Mesothelial cell of epicardium (in vitro differentiated cells): ENCODE data around the gene LRIG2. TPM values are rescaled to one million over a fixed set of nuclear protein-coding genes. Genes with fewer than 3 reads are reported as not detected.

ENCODE experiments used
- DNase-seq, 2 experiments: peaks; one replicate each; pipeline ENCODE4 v3.0.0; 2021; ENCODE audit warnings: low spot score in 2 of 2; ENCODE audit not compliant: unreplicated experiment in 2 of 2
- H3K27ac Mint-ChIP-seq: 2 replicates; pipeline ENCODE4 v1.8.0; 2021; ENCODE audit warnings: mixed read lengths
- H3K27me3 Mint-ChIP-seq: 2 replicates; pipeline ENCODE4 v1.8.0; 2021; ENCODE audit warnings: low read depth, mixed read lengths
- H3K36me3 Mint-ChIP-seq: 2 replicates; pipeline ENCODE4 v1.8.0; 2021; ENCODE audit warnings: mixed read lengths
- H3K4me1 Mint-ChIP-seq: 2 replicates; pipeline ENCODE4 v1.8.0; 2021; ENCODE audit warnings: mixed read lengths
- H3K4me3 Mint-ChIP-seq: 2 replicates; pipeline ENCODE4 v1.8.0; 2021; ENCODE audit warnings: mild to moderate bottlenecking, moderate library complexity, mixed read lengths
- H3K9me3 Mint-ChIP-seq: 2 replicates; pipeline ENCODE4 v1.8.0; 2021; ENCODE audit warnings: mixed read lengths
- CTCF ChIP-seq: fragments of 200-600 bp; sonication (generic); IDR thresholded peaks from one replicate; pipeline ENCODE4 v1.5.0; 2021; ENCODE audit warnings: antibody characterized with exemption; ENCODE audit not compliant: unreplicated experiment
- total RNA-seq: library from RNA; stranded (reverse); gene quantifications from 3 replicates; pipeline ENCODE4 v1.2.1, GENCODE V29; 2021

LRIG2 gene
- total RNA-seq, 1 donor from 2014 or later = 31.0 TPM

- Mint-ChIP-seq H3K36me3 (no peaks in the 10 kb centered on the region), H3K4me1 (peaks cover 13% of the 10 kb centered on the region), H3K4me3 (no peak overlapping the region), H3K27me3 (no peaks in the 10 kb centered on the region), H3K9me3 (no peaks in the 10 kb centered on the region), H3K27ac (no peak overlapping the region)
- no peak for TF ChIP-seq CTCF
- no peak for DNase-seq
These were observed 37.9 kb upstream of the LRIG2 start for GRCh38 chr1:113035086-113035485.

- no peaks in the 10 kb centered on the region for H3K27me3 Mint-ChIP-seq
- H3K4me1 Mint-ChIP-seq = peaks cover 23% of the 10 kb centered on the region
- no peak for DNase-seq
- H3K27ac Mint-ChIP-seq = no peak overlapping the region
- H3K9me3 Mint-ChIP-seq = no peaks in the 10 kb centered on the region
- H3K4me3 Mint-ChIP-seq = no peak overlapping the region
- H3K36me3 Mint-ChIP-seq = no peaks in the 10 kb centered on the region
- TF ChIP-seq CTCF = no peak
These were observed 36.2 kb upstream of the LRIG2 start for GRCh38 chr1:113036639-113037321.

GRCh38 chr1:113040041-113040440 lies 33.0 kb upstream of the LRIG2 start:
- no peak for DNase-seq
- Mint-ChIP-seq H3K9me3 (no peaks in the 10 kb centered on the region), H3K27me3 (no peaks in the 10 kb centered on the region), H3K36me3 (no peaks in the 10 kb centered on the region), H3K4me3 (no peak overlapping the region), H3K4me1 (peaks cover 41% of the 10 kb centered on the region), H3K27ac (peak overlapping the region; percentile 6)
- no peak for TF ChIP-seq CTCF

- no peak for TF ChIP-seq CTCF
These were observed 32.1 kb upstream of the LRIG2 start for GRCh38 chr1:113040718-113041412.

GRCh38 chr1:113041569-113042284 lies 31.3 kb upstream of the LRIG2 start:
- TF ChIP-seq CTCF = no peak
- Mint-ChIP-seq H3K36me3 (no peaks in the 10 kb centered on the region), H3K4me3 (no peak overlapping the region), H3K27ac (peak overlapping the region; percentile 74), H3K9me3 (no peaks in the 10 kb centered on the region), H3K27me3 (no peaks in the 10 kb centered on the region), H3K4me1 (peaks cover 39% of the 10 kb centered on the region)
- no peak for DNase-seq

More at GRCh38 chr1:113040718-113041412, 32.1 kb upstream of the LRIG2 start:
- Mint-ChIP-seq H3K4me1 (peaks cover 41% of the 10 kb centered on the region), H3K4me3 (no peak overlapping the region), H3K9me3 (no peaks in the 10 kb centered on the region), H3K27ac (no peak overlapping the region), H3K27me3 (no peaks in the 10 kb centered on the region), H3K36me3 (no peaks in the 10 kb centered on the region)
- DNase-seq = no peak
